GM18508 (cell line): ENCODE measurements around the gene BAX.

Source experiments
- ATAC-seq: cut with Tn5 transposase; IDR thresholded peaks from one replicate; pipeline ENCODE4 v1.9.1; 2021; ENCODE audit warnings: moderate number of reproducible peaks; ENCODE audit not compliant: insufficient read depth, unreplicated experiment

The BAX gene

DNA sequence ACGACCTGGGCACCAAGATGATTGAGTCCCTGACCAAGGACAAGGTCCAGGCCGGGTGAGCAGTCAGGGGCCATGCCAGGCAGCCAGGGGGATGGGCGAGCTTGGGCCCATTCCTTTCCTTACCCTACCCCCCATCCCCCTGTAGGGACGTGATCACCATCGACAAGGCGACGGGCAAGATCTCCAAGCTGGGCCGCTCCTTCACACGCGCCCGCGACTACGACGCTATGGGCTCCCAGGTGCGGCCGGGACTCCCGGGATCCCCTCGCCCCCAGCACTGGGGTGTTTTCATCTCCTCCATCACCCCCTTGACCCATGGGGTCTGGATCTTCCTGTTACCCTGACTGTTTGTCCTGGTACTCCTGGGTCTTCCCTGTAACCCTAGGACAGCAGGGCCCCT, 55.2 kb downstream of the BAX start:
- ATAC-seq: no peak

DNA sequence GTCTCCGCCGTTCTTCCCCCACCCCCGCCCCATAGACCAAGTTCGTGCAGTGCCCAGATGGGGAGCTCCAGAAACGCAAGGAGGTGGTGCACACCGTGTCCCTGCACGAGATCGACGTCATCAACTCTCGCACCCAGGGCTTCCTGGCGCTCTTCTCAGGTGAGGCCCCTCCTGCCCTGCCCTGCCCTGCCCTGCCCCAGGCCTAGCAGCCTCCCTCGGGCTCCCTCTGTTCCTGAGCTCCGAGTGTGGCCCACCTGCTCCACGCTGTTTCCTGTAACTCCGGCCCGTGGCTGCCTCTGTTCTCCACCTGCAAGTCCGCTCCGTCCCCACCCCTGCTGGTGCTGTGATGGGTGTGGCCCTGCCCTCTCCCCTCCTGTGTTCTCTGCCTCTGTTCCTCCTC, 55.8 kb downstream of the BAX start:
- no peak for ATAC-seq

DNA sequence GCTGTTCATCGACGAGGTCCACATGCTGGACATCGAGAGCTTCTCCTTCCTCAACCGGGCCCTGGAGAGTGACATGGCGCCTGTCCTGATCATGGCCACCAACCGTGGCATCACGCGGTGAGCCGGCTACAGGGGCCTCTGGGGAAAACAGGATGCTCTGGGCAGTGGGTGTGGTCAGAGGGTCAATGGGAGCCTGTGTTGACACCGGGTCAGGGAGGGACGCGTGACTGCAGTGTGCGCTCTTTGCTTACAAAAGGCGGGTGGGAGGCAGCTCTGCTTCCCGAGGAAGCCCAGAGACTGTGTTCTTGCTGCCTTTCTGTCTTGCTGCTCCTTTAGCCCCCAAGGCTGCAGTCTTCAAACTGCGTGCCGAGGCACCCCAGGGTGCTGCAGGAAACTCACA, 56.5 kb downstream of the BAX start:
- no peak for ATAC-seq
